SK-N-MC (cell line): ENCODE data around the gene SPATA18.

ENCODE experiments used
- DNase-seq: peaks from one replicate; pipeline ENCODE4 v3.0.0-alpha.2; 2011; ENCODE audit warnings: low read depth, low spot score
- H3K27ac ChIP-seq: fragments of 200-600 bp; sonication (generic); 2 replicates; pipeline ENCODE4 v1.5.1; 2016; ENCODE audit warnings: mixed run types
- H3K36me3 ChIP-seq: fragments of 200-600 bp; sonication (generic); 2 replicates; pipeline ENCODE4 v1.6.1; 2017; ENCODE audit warnings: antibody characterized with exemption, low read length, mixed read lengths; ENCODE audit not compliant: insufficient read depth
- H3K4me3 ChIP-seq: fragments of 200-600 bp; sonication (generic); 2 replicates; pipeline ENCODE4 v1.5.1; 2016
- H3K9ac ChIP-seq: fragments of 200-600 bp; sonication (generic); 2 replicates; pipeline ENCODE4 v1.8.0; 2017; ENCODE audit warnings: mixed run types, mixed read lengths; ENCODE audit not compliant: insufficient read length
- H3K9me3 ChIP-seq: fragments of 200-600 bp; sonication (generic); 2 replicates; pipeline ENCODE4 v1.6.1; 2017; ENCODE audit warnings: low read depth, mild to moderate bottlenecking, antibody characterized with exemption, low read length, moderate library complexity, mixed read lengths
- EZH2 ChIP-seq: fragments of 200-600 bp; sonication (generic); IDR thresholded peaks from one replicate; pipeline ENCODE4 v1.6.1; 2017; ENCODE audit warnings: antibody characterized with exemption
- FOXP2 ChIP-seq: optimal IDR thresholded peaks from 2 replicates; pipeline ENCODE3; 2011; ENCODE audit warnings: mild to moderate bottlenecking, moderate library complexity; ENCODE audit not compliant: insufficient read depth; ENCODE audit errors: extremely low read length, control extremely low read depth
- POLR2AphosphoS5 ChIP-seq: IDR thresholded peaks from 2 replicates; pipeline ENCODE4 v1.6.1; 2012; ENCODE audit warnings: mild to moderate bottlenecking, low read depth, low read length, borderline replicate concordance

SPATA18 gene

DNA sequence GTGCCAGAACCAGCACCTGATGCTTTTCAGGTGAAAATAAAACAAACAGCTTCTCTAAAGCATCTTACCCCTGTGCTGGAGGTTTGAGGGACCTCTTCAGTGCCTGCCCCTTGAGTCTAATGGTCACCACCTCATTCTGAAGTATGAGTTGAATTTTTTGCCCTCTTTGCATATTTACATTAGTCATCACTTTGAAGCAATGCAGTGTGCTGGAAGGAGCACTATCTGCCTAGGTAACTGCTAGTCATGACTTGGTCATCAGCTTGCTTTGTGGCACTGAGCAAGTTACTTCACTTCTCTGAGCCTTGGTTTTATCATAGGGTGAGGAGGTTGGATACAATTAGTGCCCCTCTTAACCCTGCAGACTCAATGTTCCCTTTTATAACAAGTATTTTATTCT, 44.9 kb downstream of the SPATA18 start:
- H3K36me3 ChIP-seq, result no peaks in the 10 kb centered on the region
- TF ChIP-seq EZH2, result no peak
- TF ChIP-seq FOXP2, result no peak
- no peak for TF ChIP-seq POLR2AphosphoS5
- no peak for DNase-seq
- H3K27ac ChIP-seq, result no peak overlapping the region
- no peaks in the 10 kb centered on the region for H3K9me3 ChIP-seq
- no peak overlapping the region for H3K9ac ChIP-seq
- no peak overlapping the region for H3K4me3 ChIP-seq

DNA sequence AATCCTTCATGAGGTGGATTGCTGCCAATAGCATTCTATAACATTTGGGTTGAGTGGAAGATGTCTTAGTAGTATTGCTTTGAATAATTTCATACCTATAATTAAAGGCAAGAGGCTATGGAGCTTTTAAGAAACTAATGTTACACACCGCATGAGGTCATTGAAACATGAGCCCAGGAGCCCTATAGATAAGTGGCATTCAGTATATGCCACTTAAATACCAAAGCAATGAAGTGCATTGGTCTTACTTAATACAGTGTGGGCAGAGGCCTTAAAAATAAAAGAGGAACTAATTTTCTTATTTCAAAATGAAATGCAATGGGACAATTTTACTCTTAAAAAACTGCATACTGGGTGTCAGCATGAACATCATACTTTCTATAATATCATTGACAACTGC, 47.5 kb downstream of the SPATA18 start:
- H3K4me3 ChIP-seq, result no peak overlapping the region
- no peak for DNase-seq
- no peaks in the 10 kb centered on the region for H3K36me3 ChIP-seq
- H3K9ac ChIP-seq, result no peak overlapping the region
- TF ChIP-seq POLR2AphosphoS5, result no peak
- TF ChIP-seq FOXP2, result no peak
- no peak for TF ChIP-seq EZH2
- H3K27ac ChIP-seq, result no peak overlapping the region
- no peaks in the 10 kb centered on the region for H3K9me3 ChIP-seq

DNA sequence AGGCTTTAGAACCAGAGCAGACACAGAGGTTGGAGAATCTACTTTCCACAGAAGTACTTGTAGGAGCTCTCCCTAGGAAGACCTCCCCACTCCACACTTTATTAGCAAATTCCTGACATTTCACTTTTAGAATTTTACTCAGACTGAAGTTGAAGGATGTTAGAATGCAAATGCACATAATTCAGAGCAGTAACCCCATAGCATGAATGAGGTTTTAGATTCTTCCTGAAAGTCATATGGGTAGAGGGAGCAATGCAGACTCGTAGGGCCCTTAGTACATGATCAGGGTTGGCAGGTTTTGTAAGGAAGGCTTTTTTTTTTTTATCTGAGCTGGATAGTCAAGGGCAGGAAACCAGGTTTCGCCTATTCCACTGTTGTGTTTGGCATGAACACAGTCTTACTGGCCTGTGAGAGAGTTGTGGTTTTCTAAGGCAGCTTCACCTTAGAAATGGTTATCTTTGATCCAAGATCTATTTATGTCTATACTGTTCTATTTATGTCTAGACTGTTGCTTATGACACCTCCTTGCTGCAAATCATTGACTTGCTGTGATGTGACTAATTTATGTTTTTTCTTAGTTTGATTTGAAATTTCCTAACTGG, 48.9 kb downstream of the SPATA18 start:
- Histone ChIP-seq H3K4me3 (no peak overlapping the region), H3K9ac (no peak overlapping the region), H3K9me3 (no peaks in the 10 kb centered on the region), H3K36me3 (no peaks in the 10 kb centered on the region), H3K27ac (no peak overlapping the region)
- no peak for DNase-seq
- TF ChIP-seq EZH2, result no peak
- TF ChIP-seq POLR2AphosphoS5, result no peak
- TF ChIP-seq FOXP2, result no peak

DNA sequence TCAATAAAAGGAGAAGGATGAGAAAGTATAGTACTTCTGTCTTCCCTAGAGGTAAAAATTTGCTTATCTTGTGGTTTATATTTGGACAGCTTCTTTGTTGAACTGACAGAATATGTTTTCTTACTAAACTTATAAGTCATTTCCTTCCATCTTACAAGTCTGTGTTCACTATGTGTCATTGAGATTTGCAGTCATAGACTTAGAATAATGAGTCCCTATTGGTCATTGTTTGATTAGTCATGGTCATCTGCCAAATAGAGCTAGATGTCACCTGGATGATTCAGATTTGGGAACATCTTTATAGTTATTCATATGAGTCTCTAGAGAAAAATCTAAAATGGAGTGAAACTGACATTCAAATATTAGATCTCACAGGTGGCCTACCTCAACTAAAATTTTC, 51.5 kb downstream of the SPATA18 start:
- Histone ChIP-seq H3K9me3 (no peaks in the 10 kb centered on the region), H3K4me3 (no peak overlapping the region), H3K9ac (no peak overlapping the region), H3K27ac (no peak overlapping the region), H3K36me3 (no peaks in the 10 kb centered on the region)
- no peak for TF ChIP-seq EZH2
- no peak for TF ChIP-seq POLR2AphosphoS5
- TF ChIP-seq FOXP2, result no peak
- DNase-seq, result no peak

GRCh38 chr4:52103319-52103718, 52.2 kb downstream of the SPATA18 start:
- TF ChIP-seq EZH2, result no peak
- no peak for TF ChIP-seq POLR2AphosphoS5
- no peak for TF ChIP-seq FOXP2
- H3K4me3 ChIP-seq, result no peak overlapping the region
- H3K27ac ChIP-seq, result no peak overlapping the region
- no peaks in the 10 kb centered on the region for H3K9me3 ChIP-seq
- H3K36me3 ChIP-seq, result no peaks in the 10 kb centered on the region
- DNase-seq, result no peak
- no peak overlapping the region for H3K9ac ChIP-seq

DNA sequence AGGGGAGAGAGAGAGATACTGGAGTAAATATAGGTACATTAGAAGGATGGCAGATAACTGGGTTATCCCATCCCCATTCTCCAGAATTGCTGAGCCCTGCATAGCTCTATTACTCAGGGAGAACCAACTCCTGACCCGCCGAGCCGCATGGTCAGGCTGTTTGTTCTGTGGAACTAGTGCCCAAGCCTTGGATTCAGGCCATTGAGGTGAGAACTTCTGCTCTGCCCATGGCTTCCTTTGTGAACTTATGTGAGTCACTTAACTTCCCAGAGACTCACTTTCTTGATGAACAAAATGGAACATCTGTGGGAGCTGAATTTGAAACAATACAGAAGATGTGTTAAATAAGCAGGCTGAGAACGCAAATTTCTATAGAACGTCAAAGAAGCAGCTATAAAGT, 54.2 kb downstream of the SPATA18 start:
- DNase-seq, result no peak
- H3K27ac ChIP-seq, result no peak overlapping the region

GRCh38 chr4:52106191-52106590, 55.1 kb downstream of the SPATA18 start:
- no peak for DNase-seq

More for the DNA sequence above, 54.2 kb downstream of the SPATA18 start:
- TF ChIP-seq EZH2 (no peak), FOXP2 (no peak), POLR2AphosphoS5 (no peak)
- Histone ChIP-seq H3K9me3 (no peaks in the 10 kb centered on the region), H3K9ac (no peak overlapping the region), H3K36me3 (no peaks in the 10 kb centered on the region), H3K4me3 (no peak overlapping the region)

GRCh38 chr4:52106660-52107059, 55.6 kb downstream of the SPATA18 start:
- peak overlapping the region; percentile 24; the same call in 1 of the 2 replicates for H3K4me3 ChIP-seq
- H3K27ac ChIP-seq, result no peak overlapping the region
- H3K9me3 ChIP-seq, result no peaks in the 10 kb centered on the region
- no peak overlapping the region for H3K9ac ChIP-seq
- H3K36me3 ChIP-seq, result no peaks in the 10 kb centered on the region
- no peak for DNase-seq
- TF ChIP-seq FOXP2, result no peak
- TF ChIP-seq POLR2AphosphoS5, result no peak
- TF ChIP-seq EZH2, result no peak

More at GRCh38 chr4:52106191-52106590, 55.1 kb downstream of the SPATA18 start:
- no peak overlapping the region for H3K9ac ChIP-seq
- no peaks in the 10 kb centered on the region for H3K9me3 ChIP-seq
- no peaks in the 10 kb centered on the region for H3K36me3 ChIP-seq
- no peak overlapping the region for H3K27ac ChIP-seq
- 0 out of 2 replicates have a peak overlapping the region, but pooled peaks have one; percentile 24 for H3K4me3 ChIP-seq
- TF ChIP-seq FOXP2, result no peak
- no peak for TF ChIP-seq POLR2AphosphoS5
- TF ChIP-seq EZH2, result no peak

DNA sequence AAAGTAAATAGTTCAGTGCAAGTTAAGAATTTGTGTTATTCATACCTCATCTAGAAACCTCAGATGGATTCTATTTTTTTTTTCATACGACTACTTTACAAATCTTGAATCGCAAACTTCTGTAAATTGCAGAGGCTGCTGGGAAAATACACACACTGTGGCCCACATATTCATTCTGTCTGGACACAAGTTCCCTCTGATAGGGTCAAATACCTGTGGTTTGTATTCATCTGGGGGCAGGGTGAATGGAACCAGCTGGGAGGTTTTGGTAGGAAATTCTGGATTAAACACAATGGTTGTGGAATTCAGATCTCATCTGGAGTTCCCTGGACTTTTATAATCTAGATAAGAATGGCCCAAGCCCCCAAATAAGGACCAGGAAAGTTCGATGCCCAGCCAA, 56.2 kb downstream of the SPATA18 start:
- no peak for DNase-seq
- Histone ChIP-seq H3K9me3 (no peaks in the 10 kb centered on the region), H3K36me3 (no peaks in the 10 kb centered on the region), H3K27ac (no peak overlapping the region), H3K9ac (no peak overlapping the region), H3K4me3 (no peak overlapping the region)
- TF ChIP-seq EZH2, result no peak
- no peak for TF ChIP-seq POLR2AphosphoS5
- TF ChIP-seq FOXP2, result no peak
